ENCODE measurements around the gene GALNT1. TPM values are rescaled to one million over a fixed set of nuclear protein-coding genes. Genes with fewer than 3 reads are reported as not detected.

GALNT1 gene
- total and polyA plus RNA-seq, 10 of the 15 experiments (the other 5 are each of a cell fraction or from before 2014, with no cell fraction given): 8.0 to 53.7 (median 29.9) TPM

GRCh38 chr18:35683021-35683420 is 101.5 kb downstream of the GALNT1 start:
- H3K36me3 ChIP-seq (ENCODE audit: control insufficient read depth in 2 of 2, insufficient read depth in 2 of 2, low read length in 1 of 2): no peaks in the 10 kb centered on the region; a peak in 2 of 4 replicates

More at GRCh38 chr18:35683021-35683420, 101.5 kb downstream of the GALNT1 start:
- ChIA-PET CTCF (interaction anchor here (1.1 kb wide), 1 partner anchor 297 kb away, joined by 4 read pairs; no protein-coding TSS in a partner anchor), RAD21 (ENCODE audit: unreplicated experiment) (no interaction called here), SMC1A (ENCODE audit: uncharacterized antibody, unreplicated experiment) (interaction anchor here (1.1 kb wide), 1 partner anchor 11 kb away, joined by 3 read pairs; no protein-coding TSS in a partner anchor), POLR2A (interaction anchor here (0.5 kb wide), 1 partner anchor 230 kb away, joined by 5 read pairs; no protein-coding TSS in a partner anchor)
- Histone ChIP-seq H3K27ac (ENCODE audit: control insufficient read depth, insufficient read depth) (no peak overlapping the region), H3K79me2 (ENCODE audit: control insufficient read depth, insufficient read depth, low read length) (no peaks in the 10 kb centered on the region), H3K4me1 (ENCODE audit: control insufficient read depth, insufficient read depth, low read length) (no peaks in the 10 kb centered on the region), H3K4me3 (no peak overlapping the region), H3K4me2 (ENCODE audit: control insufficient read depth, insufficient read depth) (no peak overlapping the region), H4K20me1 (ENCODE audit: control insufficient read depth, insufficient read depth) (no peaks in the 10 kb centered on the region), H3K9me3 (replicated peaks; ENCODE audit: control insufficient read depth, insufficient read depth, low read length) (no peaks in the 10 kb centered on the region), H3K9ac (ENCODE audit: control insufficient read depth, insufficient read depth, low read length) (no peak overlapping the region), H2AFZ (ENCODE audit: control insufficient read depth, low read depth, low read length) (no peak overlapping the region), H3K27me3 (replicated peaks in 1 of 2; ENCODE audit: control insufficient read depth in 2 of 2, insufficient read depth in 2 of 2, low read length in 1 of 2) (no peaks in the 10 kb centered on the region)
- DNase-seq (ENCODE audit: low read depth, low spot score) (no peak), FAIRE-seq (no peak), ATAC-seq (no peak)
- WGBS (ENCODE audit: insufficient coverage, insufficient replicate concordance, low lambda C conversion rate, missing lambda C conversion rate): 94% methylated on average over 1 of the region's 1 CpG
- BruUV-seq (replicated peaks): no TSS peak
- TF ChIP-seq NKRF (conservative IDR thresholded peaks at IDR 0.05) (no peak), IRF3 (IDR thresholded peaks at IDR 0.05) (no peak), ZNF274 (IDR thresholded peaks at IDR 0.05; ENCODE audit: insufficient read depth, insufficient read length) (no peak), RUNX3 (IDR thresholded peaks at IDR 0.05; ENCODE audit: low read length) (no peak), EZH2 (IDR thresholded peaks at IDR 0.05; ENCODE audit: borderline replicate concordance, control insufficient read depth, low read depth, low read length) (no peak), SREBF2 (IDR thresholded peaks at IDR 0.05; ENCODE audit: low read length) (no peak), BCL11A (IDR thresholded peaks at IDR 0.05; ENCODE audit: low read depth, low read length) (no peak), CEBPZ (IDR thresholded peaks at IDR 0.05; ENCODE audit: low read depth, low read length) (no peak), MYB (IDR thresholded peaks at IDR 0.05; ENCODE audit: borderline replicate concordance, low read depth, low read length) (no peak), HSF1 (IDR thresholded peaks at IDR 0.05; ENCODE audit: low read depth, low read length) (no peak), FOS (IDR thresholded peaks at IDR 0.05; ENCODE audit: borderline replicate concordance, extremely low read depth, insufficient read length) (no peak), ESRRA (IDR thresholded peaks at IDR 0.05; ENCODE audit: low read length) (no peak)
- intact Hi-C loops (cut with micrococcal nuclease; ENCODE audit: unreplicated experiment): loop anchor here (10.0 kb wide), 1 partner anchor 278 kb away; no protein-coding TSS in a partner anchor
- in situ Hi-C loops (cut with MboI): no loop called here
